ENCODE measurements around the gene DCTN2.
"Not testable (repeated sequence)": the region's sequence is repeated elsewhere in the genome, so short reads cannot be mapped to it uniquely, and the experiment has no call there.

Gene DCTN2

DNA sequence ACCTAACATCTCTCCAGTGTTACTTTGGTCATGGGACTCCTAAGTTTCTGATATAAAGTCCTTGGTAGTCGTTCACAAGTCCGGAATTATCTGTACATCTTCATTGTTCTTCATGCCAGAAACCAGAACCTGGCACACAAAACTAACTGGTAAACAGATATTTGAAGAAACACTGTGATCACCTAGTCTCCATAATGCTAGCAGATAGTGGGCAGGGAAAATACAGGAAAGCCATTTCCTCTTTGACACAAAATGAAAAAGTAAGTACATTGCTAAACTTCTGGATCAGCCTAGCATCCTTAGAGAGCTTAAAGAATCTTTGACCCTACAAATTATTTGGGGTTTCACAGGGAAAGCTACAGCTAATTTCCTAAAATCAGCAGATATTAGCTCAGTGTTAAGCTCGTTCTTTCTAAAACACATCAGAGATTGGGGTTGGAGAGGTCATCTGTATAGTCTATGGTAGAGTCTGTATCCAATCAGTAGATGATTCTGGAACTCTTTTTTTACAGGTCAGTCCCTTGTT, 31.5 kb downstream of the DCTN2 start:
- DNase-seq (ENCODE audit: low read depth), result no peak

DNA sequence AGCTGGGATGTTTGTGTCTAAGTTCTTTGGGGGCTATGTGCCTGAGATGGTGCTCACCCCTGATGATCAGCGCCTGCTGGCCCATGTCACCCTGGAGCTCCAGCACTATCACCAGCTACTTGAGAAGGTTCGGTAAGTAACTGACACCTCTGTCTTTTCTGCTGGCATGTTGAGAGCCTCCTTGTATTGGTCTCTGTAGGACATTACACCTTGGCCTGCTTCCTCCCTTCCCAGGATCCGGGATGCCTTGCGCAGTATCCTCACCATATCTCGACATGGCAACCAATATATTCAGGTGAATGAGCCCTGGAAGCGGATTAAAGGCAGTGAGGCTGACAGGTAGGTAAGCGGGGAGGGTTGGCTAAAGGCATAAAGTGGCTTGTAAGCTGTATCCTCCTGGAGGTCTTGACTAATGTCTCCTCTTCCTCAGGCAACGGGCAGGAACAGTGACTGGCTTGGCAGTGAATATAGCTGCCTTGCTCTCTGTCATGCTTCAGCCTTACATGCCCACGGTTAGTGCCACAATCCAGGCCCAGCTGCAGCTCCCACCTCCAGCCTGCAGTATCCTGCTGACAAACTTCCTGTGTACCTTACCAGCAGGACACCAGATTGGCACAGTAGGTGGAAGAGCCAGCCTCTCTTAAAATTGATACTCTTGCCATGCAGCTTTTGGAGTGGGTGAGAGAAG, 32.1 kb downstream of the DCTN2 start:
- no peak for DNase-seq (ENCODE audit: low read depth)

DNA sequence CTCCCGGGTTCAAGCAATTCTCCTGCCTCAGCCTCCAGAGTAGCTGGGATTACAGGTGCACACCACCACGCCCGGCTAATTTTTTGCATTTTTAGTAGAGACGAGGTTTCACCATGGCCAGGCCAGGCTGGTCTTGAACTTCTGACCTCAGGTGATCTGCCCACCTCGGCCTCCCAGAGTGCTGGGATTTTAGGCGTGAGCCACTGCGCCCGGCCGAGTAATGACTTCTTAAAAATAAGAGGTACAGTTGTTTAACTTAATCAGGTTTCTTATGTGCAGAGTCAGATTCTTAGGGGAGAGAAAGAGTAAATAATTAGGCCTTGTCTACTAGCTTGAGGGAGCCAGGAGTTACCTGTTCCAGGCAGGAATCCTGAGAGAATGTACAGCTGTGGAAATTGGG, 32.7 kb downstream of the DCTN2 start:
- DNase-seq (ENCODE audit: low read depth), result not testable (repeated sequence)

DNA sequence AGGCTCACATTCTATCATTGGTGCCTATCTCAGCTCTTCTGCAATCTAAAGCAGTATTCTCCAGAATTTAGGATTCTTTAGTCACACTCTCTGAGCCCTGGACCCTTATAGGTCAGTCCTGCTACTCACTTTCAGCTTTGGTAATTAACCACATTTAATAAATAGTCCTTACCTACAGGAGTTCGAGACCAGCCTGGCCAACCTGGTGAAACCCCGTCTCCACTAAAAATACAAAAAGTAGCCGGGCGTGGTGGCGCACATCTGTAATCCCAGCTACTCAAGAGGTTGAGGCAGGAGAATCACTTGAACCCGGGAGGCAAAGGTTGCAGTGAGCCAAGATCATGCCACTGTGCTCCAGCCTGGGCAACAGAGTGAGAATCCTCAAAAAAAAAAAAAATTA, 33.3 kb downstream of the DCTN2 start:
- DNase-seq (ENCODE audit: low read depth), result not testable (repeated sequence)

DNA sequence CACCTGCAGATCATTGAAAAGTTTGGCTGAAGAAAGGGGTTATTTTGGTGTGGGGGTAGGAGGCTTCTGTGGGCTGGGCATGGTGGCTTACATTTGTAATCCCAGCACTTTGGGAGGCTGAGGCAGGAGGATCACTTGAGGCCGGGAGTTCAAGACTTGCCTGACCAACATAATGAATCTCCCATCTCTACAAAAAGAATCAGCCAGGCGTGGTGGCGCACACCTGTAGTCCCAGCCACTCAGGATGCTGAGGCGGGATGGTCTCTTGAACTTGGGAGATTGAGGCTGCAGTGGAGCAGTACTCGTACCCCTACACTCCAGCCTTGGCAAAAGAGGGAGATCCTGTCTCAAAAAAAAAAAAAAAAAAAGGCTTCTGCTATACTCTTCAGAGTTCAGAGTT, 33.7 kb downstream of the DCTN2 start:
- DNase-seq (ENCODE audit: low read depth), result no peak

DNA sequence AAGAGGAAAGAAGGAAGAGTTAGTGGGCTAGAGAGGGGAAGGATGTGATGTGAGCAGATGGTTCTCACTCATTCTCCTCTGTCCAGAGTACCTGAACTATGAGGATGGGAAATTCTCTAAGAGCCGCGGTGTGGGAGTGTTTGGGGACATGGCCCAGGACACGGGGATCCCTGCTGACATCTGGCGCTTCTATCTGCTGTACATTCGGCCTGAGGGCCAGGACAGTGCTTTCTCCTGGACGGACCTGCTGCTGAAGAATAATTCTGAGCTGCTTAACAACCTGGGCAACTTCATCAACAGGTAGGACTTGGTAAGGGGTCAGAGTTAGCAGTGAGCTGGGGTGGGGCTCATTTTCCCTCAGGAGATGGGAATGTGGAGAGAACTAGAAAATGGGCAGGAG, 34.3 kb downstream of the DCTN2 start:
- DNase-seq (ENCODE audit: low read depth), result no peak

DNA sequence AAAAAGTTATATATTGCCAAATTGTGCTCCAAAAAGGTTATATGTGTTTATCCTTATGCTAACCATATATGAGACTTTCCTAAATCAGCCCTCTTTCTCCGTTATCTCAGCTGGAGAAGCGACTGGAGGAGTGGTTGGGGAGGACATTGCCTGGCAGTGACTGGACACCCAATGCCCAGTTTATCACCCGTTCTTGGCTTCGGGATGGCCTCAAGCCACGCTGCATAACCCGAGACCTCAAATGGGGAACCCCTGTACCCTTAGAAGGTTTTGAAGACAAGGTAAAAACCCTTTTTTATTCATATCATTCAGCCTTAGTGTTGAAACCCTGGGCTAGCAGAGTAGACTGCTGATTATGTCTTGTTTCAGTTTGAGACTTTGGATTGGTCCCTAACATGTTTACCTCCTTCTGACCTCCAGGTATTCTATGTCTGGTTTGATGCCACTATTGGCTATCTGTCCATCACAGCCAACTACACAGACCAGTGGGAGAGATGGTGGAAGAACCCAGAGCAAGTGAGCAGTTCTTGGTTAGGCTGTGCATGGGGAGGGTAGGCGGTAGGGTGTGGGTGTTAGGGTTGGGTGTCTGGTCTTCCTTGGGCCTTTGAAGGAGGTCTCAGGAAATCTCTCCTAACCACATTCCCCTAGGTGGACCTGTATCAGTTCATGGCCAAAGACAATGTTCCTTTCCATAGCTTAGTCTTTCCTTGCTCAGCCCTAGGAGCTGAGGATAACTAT, 35.2 kb downstream of the DCTN2 start:
- no peak for DNase-seq (ENCODE audit: low read depth)

DNA sequence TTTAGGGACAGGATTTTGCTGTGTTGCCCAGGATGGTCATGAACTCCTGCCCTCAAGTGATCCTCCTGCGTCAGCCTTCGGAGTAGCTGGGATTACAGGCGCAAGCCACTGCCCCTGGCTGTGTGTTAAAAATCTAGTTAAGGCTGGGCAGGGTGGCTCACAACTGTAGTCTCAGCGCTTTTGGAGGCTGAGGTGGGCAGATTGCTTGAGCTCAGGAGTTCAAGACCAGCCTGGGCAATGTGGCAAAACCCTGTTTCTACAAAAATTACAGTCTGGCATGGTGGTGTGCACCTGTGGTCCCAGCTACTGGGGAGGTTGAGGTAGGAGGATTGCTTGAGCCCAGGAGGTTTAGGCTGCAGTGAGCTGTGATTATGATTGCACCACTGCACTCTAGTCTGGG, 35.8 kb downstream of the DCTN2 start:
- DNase-seq (ENCODE audit: low read depth), result no peak

DNA sequence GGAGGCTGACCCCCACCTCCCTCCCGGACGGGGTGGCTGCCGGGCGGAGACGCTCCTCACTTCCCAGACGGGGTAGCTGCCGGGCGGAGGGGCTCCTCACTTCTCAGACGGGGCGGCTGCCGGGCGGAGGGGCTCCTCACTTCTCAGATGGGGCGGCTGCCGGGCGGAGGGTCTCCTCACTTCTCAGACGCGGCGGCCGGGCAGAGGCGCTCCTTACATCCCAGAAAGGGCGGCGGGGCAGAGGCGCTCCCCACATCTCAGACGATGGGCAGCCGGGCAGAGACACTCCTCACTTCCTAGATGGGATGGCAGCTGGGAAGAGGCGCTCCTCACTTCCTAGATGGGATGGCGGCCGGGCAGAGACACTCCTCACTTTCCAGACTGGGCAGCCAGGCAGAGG, 39.2 kb downstream of the DCTN2 start:
- DNase-seq (ENCODE audit: low read depth), result not testable (repeated sequence)

DNA sequence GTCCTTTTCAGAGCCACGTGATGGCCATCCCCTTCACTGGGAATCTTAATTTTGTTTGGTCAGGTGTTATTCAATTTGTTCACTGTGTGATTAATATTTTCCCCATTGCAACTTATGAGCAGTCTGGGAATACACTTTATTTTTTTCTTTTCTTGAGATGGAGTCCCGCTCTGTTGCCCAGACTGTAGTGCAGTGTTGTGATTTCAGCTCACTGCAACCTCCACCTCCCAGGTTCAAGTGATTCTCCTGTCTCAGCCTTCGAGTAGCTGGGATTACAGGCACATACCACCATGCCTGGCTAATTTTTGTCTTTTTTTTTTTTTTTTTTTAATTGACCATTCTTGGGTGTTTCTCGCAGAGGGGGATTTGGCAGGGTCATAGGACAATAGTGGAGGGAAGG, 40.5 kb downstream of the DCTN2 start:
- DNase-seq (ENCODE audit: low read depth), result not testable (repeated sequence)

DNA sequence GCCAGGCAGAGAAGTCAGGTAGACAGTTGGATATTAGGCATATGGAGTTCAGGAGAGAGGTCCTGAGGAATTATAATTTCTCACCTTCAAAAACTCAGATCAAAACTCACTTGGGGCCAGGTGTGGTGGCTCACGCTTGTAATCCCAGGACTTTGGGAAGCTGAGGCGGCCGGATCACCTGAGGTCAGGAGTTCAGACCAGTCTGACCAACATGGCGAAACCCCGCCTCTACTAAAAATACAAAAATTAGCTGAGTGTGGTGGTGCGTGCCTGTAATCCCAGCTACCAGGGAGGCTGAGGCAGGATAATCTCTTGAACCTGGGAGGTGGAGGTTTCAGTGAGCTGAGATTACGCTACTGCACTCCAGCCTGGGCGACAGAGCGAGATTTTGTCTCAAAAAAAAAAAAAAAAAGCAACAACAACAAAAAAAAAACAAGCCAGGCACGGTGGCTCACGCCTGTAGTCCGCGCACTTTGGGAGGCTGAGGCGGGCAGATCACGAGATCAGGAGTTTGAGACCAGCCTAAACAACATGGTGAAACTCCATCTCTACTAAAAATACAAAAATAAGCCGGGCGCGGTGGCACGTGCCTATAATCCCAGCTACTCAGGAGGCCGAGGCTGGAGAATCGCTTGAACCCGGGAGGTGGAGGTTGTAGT, 44.6 kb downstream of the DCTN2 start:
- DNase-seq (ENCODE audit: low read depth), result not testable (repeated sequence)

DNA sequence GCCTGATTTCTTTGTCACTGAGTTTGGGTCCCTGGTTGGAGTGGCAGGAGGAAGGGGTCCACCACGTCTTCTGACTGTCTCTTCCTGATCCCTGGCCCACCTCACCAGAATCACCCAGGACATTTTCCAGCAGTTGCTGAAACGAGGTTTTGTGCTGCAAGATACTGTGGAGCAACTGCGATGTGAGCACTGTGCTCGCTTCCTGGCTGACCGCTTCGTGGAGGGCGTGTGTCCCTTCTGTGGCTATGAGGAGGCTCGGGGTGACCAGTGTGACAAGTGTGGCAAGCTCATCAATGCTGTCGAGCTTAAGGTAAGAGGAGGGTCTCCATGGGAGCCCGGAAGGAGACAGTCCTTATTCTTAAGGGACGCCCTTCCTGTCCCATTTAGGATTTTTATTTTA, 46.8 kb downstream of the DCTN2 start:
- no peak for DNase-seq (ENCODE audit: low read depth)

DNA sequence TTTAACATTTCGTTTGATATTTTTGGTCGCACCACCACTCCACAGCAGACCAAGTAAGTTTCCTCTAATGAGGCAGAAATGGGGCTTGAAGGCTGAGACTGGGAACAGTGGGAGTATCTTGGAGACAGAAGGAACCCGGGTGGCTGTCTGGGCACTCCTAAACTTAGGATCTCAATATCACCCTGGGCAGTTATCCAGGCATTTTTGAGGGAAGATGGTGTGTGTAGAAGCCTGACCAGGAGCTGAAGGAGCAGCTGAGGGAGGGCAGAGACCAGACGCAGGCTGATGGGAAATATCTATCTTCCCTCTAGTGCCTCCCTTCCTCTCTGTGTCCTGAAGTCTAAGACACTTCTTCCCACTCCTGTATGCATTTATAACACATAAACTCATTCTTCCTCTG, 48.4 kb downstream of the DCTN2 start:
- DNase-seq (ENCODE audit: low read depth), result no peak

DNA sequence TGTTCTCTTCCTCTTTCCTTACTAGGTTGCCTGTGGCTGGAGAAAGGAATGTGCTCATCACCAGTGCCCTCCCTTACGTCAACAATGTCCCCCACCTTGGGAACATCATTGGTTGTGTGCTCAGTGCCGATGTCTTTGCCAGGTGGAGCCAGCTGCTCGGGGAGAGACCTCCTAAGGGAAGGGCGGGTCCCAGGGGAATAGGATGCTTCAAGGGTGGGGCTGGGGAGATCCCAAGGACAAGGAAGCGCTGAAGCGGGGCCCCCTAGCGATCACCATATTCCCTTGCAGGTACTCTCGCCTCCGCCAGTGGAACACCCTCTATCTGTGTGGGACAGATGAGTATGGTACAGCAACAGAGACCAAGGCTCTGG, 48.9 kb downstream of the DCTN2 start:
- no peak for DNase-seq (ENCODE audit: low read depth)

DNA sequence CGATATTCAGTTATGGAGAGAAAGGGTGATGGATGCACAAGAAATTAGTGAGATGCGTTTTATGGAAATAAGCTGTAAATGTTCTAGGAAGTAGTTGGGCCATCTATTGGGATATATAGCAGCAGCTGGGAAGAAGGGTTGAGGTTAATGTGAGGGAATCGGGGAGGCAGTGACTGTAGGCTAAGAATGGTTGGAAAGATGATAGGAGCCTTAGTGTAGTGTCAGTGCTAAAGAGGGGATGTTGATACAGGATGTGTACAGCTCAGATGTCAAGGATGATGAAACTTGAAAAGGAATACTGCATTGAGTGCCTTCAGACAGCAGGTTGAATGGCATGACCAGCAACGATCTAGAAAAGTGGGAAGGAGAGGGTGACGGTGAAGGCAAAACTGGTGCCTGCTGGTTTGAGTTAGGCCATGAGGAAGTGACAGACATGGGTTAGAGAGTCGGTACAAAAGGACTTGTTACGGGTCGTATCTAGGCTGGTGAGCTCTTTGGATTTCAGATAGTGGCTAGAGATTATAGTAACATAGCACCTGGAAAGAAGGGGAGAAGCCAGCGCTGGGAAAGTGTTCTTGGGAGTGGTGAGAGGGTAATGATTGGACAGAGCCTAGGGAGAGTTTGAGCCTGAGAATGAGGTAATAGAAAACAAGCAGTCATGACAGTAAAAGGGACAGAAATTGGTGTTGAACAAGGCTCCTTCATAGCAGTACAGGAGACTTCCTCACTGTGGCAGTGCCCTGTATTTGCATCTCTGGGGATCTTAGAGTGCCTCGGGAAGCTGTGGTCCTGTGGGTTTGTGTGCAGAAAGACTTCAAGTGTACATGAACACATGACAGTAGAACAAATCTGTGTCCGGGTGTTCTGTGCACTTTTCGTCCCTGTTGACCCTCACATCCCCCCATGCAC, 49.5 kb downstream of the DCTN2 start:
- no peak for DNase-seq (ENCODE audit: low read depth)

DNA sequence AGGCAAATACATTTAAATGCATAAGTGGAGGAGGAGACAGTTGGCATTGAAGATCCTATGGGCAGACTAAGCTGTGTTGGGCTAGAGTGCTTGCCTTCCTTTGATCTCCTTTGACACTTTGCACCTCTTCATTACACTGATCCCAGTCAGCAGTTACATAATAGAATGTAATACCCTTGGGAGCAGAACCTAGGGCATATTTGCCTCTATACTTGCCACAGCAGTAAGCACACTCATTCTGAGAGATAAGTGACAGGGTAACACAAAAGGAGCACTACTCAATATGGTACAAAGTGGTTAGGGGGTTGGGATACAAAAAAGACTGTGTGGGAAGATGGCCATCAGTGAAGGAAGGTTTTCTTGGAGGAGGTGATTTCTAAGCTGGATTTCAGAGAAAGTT, 50.2 kb downstream of the DCTN2 start:
- no peak for DNase-seq (ENCODE audit: low read depth)

DNA sequence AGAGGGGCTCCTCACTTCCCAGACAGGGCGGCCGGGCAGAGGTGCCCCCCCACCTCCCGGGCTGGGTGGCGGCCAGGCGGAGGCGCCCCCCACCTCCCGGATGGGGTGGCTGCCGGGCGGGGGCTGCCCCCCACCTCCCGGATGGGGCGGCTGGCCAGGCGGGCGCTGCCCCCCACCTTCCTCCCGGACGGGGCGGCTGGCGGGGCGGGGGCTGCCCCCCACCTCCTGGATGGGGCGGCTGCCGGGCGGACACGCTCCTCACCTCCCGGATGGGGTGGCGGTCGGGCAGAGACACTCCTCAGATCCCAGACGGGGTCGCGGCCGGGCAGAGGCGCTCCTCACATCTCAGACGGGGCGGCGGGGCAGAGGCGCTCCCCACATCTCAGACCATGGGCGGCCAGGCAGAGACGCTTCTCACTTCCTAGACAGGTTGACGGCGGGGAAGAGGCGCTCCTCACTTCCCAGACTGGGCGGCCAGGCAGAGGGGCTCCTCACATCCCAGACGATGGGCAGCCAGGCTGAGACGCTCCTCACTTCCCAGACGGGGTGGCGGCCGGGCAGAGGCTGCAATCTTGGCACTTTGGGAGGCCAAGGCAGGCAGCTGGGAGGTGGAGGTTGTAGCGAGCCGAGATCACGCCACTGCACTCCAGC, 51.8 kb downstream of the DCTN2 start:
- DNase-seq (ENCODE audit: low read depth), result not testable (repeated sequence)

DNA sequence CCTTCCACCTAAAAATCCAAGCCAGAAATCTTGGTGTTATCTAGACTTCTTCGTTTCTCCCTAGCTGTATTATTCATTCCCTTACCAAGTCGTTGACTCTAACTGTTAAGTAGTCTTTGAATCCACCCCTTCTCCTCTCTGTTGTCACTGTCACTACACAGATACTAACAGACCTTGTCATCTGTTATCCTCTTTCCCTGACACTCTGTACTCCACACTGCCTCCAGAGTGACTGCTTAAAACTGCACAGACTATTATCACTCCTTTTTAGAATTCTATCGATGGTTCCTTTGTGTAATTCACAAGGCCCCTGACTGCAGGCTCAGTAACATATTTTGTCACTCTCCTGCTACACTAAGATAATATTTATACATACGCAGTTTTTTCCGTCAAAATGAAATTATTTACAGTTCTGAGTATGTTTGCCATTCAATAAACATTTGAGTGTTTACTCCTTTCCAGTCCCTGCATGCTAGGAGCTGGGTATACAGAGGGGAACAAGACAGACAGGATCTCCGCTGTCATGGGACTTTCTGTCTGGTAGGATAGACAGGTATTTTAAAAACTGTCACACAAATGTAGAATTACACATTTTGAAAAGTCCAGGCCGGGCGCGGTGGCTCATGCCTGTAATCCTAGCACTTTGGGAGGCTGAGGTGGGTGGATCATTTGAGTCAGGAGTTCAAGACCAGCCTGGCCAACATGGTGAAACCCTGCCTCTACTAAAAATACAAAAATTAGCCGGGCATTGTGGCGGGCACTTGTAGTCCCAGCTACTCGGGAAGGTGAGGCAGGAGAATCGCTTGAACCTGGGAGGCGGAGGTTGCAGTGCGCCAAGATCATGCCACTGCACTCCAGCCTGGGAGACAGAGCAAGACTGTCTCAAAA, 55.4 kb downstream of the DCTN2 start:
- no peak for DNase-seq (ENCODE audit: low read depth)

DNA sequence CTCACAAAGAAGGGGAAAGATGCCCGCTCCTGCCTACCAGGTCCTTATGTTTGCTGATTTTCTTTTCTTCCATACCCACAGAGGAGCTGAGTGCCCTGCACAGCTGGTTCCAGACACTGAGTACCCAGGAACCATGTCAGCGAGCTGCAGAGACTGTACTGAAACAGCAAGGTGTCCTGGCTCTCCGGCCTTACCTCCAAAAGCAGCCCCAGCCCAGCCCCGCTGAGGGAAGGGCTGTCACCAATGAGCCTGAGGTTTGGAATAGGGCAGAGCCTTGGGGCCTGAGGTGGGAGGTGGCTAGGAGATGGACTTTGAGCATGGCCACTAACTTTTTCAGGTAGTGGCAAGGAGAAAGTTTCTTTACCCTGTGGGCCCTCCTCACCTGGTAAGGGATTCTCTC, 56.9 kb downstream of the DCTN2 start:
- no peak for DNase-seq (ENCODE audit: low read depth)

DNA sequence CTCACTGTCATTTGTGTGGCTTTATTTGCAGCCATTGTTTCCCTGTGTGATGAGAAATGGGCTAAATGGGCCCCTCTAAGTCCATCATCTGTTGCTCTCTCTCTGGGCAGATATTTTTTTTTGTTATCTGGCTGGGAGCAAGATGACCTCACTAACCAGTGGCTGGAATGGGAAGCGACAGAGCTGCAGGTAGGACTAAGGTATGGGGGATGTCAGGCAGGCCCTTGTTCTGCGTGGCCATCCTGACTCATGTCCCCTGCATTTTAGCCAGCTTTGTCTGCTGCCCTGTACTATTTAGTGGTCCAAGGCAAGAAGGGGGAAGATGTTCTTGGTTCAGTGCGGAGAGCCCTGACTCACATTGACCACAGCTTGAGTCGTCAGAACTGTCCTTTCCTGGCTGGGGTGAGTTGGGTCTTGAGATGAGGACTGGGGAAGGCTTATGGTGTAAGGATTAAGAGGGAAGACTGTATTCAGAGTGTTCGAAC, 57.8 kb downstream of the DCTN2 start:
- DNase-seq (ENCODE audit: low read depth), result no peak

Data from stimulated activated CD8-positive, alpha-beta memory T cell treated with anti-CD3 and anti-CD28 coated beads, Interleukin-4, amount 100 ng/mL, for 24 hours (primary cell).